HG03378 (cell line): ENCODE data around the gene KIAA1958.

Experiments
- ATAC-seq: cut with Tn5 transposase; IDR thresholded peaks from one replicate; pipeline ENCODE4 v1.9.1; 2021; ENCODE audit warnings: mild to moderate bottlenecking, moderate library complexity; ENCODE audit not compliant: unreplicated experiment

Gene KIAA1958, protein sequence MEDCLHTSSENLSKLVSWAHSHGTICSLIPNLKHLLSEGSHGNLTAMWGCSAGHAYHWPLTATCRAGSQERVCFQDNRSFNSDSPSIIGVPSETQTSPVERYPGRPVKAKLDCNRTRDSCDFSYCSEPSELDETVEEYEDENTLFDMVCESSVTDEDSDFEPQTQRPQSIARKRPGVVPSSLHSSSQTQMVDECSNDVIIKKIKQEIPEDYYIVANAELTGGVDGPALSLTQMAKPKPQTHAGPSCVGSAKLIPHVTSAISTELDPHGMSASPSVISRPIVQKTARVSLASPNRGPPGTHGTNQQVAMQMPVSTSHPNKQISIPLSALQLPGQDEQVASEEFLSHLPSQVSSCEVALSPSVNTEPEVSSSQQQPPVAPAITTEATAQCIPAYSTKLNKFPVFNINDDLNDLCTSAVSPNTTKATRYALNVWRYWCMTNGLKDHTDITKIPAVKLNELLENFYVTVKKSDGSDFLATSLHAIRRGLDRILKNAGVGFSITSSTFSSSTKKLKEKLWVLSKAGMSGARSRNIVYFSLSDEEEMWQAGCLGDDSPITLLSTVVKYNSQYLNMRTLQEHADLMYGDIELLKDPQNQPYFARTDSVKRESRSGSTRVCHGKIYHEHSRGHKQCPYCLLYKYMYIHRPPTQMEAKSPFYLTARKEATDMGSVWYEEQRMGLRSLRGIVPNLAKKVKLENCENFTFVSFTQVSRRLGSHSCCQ

DNA sequence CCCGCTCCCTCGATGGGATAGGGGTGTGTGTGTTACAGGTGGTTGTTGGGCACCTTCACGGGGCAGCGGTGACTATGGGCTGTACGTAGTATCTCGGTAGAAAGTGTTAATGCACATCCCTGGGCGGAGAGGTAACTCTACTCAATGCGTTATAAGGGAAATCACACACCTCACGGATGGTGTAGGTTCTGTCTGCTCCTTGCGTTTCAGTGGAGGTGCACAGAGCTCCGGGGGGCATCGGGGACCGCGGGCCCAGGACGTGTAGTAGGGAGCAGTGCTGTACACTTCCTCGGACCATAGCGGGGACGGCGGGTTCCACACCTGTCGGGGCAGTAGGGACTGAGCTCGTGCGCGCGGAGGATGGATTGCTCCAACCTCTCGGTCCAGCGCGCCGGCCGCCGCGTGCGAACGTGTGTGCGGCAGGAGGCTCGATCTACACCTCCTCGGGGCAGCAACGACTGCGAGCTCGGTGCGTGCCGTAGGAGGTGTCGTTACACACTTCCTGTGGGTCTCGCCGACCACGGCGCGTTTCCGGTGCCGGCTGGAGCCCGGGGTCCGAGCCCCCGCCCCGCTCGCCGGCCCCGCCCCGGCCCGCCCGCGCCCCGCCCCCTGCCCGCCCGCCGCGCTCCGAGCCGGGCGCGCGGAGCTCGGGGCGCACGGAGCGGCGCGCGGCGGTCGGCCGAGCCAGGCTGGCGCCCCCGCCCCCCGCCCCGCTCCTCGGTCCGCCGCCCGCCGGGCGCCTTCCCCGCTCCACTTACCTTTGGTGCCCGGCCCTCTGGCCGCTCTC lies at the start of gene KIAA1958:
TSS of gene KIAA1958 (plus strand) at position 607 of the 787 bp plus-strand sequence. CDS start 87,254 bp downstream, outside the sequence.
- peak; percentile 75 for ATAC-seq

DNA sequence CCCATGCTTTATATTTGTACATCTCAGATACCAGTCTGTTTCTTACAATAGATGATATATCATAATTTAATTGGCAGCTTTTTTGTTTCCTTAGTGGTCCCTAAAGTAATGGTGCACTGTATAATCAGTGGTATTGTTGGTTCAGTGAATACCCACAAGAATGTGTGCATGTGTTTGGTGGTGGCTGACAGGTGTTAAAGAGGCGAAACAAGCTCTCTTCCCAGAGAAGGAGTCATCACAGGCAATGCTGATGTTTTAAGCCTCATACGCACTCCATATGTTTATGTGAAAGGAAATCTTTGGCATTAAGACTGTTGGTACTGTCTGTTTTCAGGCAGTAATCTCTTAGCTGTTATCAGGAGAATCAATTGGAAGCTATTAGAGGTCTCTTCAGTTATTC lies 49.2 kb upstream of the KIAA1958 start:
- no peak for ATAC-seq

DNA sequence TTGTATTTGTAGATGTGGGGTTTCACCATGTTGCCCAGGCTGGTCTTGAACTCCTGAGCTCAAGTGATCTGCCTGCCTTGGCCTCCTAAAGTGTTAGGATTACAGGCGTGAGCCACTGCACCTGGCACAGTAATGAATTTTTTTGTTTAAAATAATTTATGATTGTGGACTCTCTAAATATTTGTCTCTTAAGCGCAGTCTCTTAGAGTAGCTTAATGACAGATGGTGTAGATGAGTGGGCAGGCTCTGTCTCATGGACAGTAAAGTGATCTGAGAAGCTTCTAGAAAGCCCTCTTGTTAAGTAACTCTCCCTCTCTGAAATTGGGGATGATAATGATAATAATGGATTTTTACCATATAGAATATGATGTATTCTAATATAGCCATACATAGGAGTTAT lies 47.5 kb upstream of the KIAA1958 start:
- ATAC-seq = no peak

DNA sequence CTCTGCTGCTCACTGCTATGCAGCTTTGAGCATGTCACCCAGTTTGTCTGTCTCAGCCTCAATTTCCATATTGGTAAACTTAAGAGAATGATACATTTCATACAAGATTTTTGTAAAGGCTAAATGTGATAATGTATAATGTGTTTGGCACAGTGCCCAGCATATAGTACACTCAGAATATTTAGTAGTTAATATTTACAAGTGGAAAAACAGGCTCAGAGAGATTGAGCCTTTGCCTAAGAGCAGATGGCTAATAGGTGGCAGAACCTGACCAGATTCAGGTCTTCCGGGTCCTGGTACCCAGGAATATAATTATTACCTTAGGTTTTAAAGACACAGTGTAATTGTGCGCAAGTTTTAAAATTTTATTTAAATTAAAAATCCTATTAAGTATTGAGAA lies 46.8 kb upstream of the KIAA1958 start:
- ATAC-seq = no peak

DNA sequence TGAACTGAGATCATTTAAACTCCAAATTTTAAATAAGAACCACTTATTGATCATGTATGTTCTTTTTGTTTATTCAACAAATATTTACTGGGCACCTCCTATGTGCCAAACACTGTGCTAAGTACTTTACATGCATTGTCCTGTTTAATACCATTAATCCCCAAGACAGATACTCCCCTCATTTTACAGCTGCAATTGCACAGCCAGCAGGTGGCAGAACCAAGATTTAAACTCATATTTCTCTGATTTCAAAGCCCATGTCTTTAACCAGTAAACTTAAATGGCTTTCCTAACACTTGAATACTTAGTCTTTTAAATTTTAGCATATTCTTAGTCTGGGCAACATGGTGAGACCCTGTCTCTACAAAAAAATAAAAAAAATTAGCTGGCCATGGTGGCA lies 43.4 kb upstream of the KIAA1958 start:
- ATAC-seq = no peak

DNA sequence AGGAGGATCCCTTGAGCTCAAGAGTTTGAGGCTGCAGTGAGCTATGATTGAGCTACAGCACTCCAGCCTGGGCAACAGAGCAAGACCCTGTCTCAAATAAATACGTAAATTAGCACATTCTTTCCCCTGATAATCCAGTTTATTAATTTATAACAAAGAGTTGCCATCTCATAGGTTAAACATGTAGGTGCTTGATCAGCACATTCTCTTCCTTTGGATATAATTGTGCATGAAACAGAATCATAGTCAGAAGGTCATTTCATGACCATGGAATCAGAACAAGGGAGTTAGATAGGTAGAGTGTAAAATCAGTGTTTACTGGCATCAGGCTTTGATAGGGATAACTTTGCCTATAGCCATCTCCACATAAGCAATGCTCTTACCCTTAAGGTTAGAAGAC lies 43.0 kb upstream of the KIAA1958 start:
- no peak for ATAC-seq

DNA sequence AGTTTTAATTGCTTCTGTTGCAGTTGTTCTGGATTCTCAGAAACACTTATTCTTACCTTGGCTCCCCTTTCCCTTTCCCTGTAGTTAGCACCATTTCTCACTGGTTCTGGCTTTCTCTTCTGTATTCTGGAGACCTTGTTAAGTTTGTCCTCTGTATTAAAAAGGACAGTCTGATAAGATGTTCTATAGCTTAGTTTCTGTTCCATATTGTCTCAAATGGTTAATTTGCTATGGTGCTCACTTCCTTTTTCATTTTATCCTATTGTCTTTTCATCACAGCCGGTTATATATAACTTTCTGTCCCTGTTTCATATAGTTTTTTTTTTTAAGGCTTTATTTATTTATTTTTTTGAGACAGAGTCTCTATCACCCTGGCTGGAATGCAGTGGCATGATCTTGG lies 41.4 kb upstream of the KIAA1958 start:
- ATAC-seq = no peak

DNA sequence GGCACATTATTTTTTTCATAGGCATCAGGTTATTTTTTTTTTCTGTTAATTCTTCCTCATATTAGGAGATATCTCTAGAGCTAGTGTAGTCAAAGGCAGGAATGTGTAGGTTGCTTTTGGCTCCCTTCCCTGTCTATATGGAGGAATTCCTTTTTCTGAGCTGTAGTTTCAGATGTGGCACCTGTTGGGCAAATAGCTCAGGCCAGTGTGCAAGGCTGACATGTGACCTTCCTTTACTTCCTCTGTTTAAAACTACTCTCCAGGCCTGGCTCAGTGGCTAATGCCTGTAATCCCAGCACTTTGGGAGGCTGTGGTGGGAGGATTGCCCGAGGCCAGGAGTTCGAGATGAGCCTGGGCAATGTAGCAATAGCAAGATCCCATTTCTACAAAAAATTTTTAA lies 40.5 kb upstream of the KIAA1958 start:
- ATAC-seq = no peak

DNA sequence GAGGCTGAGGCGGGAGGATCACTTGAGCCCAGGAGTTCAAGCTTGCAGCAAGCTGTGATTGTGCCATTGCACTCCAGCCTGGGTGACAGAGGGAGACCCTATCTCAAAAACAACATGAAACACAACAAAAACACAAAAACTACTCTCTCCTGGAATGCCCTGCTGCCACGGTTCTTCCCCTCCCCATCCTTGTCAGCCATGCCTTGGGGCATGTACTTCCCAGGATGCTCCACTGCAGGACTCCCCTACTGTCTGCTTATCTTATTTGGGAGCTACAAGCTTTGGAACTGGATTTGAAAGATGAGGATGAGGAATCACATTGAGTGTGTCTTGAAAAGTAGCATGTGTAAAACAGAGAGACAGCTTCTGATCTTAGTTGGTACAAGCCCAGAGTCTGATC lies 40.1 kb upstream of the KIAA1958 start:
- ATAC-seq = no peak

DNA sequence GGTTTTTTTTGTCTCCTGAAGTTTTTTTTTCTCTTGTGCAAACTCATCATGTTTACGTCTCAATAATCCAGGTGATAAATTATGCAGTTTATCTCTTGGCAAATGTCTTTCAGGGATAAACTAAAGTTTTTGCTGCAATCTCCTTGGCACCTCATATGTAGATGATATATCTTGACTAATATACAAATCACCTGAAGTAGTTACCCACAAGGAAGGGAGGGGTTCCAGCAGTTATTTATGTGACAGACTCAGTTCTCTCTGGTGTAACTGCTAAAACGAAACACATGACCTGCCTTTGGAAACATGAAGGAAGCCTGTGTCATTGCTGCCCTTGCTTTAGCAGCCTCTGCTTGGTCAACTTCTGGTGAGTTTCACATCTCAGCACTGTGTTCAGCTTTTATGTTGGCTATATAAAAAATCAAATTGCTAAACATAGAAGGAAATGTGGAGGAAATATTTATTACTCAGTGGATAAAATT lies 39.3 kb upstream of the KIAA1958 start:
- no peak for ATAC-seq

DNA sequence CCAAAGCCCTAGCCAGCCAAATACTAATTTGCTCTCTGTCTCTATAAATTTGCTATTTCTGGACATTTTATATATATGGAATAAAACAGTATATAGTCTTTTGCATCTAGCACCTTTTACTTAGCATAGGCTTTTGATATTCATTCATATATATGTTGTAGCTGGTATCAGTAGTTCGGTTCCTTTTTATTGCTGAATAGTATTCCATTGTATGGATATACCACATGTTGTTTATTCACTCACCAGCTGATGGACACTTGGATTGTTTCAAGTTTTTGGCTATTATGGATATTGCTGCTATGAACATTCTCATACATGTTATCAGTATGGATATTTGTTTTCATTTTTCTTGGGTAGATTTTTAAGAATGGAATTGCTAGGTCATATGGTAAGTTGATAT lies 23.8 kb upstream of the KIAA1958 start:
- no peak for ATAC-seq

DNA sequence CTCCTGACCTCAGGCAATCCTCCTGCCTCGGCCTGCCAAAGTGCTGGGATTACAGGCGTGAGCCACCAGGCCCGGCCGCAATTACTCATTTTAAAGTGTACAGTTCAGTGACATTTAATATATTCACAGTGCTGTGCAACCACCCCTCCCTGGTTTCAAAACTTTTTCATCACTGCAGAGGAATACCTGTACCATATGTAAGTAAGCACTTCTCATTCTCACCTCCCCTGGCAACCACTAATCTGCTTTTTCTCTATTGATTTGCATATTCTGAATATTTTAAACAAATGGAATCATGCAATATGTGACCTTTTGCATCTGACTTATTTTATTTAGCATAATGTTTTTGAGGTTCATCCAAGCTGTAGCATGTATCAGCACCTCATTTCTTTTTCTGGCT lies 21.3 kb upstream of the KIAA1958 start:
- ATAC-seq = no peak

DNA sequence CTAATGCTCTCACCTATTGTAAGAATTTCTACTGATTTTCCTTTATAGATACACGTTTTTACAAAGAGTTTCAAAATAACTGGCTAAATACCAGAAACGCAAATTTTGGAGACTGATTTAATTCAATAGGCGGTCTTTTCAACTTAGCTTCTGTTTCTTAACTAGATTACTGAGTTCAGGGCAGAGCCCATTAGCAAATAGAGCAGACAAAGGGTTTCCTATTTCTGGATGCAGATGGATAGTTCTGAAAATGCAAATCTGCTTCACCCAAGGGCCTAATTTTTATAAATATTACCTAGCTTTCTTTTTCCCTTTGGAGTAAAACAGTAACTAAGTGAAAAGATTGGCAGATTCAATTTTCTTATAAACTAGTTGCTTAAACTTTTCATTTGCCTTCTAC lies 13.6 kb upstream of the KIAA1958 start:
- ATAC-seq = no peak

DNA sequence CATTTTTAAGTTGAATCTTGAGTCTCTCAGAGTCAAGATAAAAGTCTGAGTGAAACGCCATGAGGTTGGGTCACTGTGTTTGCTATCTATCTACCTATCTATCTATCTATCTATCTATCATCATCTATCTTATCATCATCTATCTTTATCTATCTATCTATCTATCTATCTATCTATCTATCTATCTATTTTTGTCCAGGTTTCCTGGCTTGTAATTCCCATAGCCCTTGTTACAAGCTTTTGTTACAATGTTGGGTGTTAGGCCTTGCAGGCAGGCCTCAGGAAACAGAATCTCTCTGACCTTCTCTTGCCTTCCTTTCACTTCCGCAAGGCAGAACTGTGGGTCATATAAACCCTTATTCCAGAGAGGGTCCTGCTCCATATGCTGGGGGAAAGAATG lies 12.6 kb upstream of the KIAA1958 start:
- no peak for ATAC-seq

DNA sequence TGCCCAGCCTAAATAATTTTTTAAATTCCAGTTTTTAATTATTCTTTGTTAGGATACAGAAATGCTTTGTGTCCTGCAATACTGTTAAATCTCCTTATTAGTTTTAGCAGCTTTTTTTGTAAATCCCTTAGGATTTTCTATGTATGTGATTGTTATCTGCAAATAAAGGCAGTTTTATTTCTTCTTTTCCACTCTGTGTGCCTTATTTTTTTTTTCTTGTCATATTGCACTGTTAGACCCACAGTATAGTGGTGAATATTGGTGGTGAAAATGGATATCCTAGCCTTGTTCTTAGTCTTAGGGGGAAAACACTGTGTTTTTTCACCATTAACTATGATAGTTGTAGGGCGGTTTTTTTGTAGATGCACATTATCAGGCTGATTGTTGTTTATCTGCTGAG lies 11.3 kb upstream of the KIAA1958 start:
- ATAC-seq = no peak

DNA sequence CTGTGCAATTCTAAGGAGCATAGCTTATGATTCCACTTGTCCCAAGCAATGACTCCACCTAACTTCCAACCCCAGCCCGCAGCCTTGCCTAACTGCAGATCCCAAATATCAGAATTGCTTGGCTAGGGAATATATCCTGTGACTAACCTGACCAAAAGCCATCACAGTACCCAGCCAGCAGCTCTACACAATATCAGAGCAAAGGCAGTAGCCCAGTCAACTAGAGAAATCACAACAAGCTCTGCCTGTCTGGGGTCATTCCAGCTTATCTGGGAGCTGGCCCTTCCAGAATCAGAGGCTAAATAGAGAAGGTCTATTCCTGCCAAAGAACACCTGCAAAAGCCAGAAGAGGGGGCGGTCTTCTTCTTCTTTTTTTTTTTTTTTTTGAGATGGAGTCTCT lies 9.3 kb upstream of the KIAA1958 start:
- ATAC-seq = no peak

DNA sequence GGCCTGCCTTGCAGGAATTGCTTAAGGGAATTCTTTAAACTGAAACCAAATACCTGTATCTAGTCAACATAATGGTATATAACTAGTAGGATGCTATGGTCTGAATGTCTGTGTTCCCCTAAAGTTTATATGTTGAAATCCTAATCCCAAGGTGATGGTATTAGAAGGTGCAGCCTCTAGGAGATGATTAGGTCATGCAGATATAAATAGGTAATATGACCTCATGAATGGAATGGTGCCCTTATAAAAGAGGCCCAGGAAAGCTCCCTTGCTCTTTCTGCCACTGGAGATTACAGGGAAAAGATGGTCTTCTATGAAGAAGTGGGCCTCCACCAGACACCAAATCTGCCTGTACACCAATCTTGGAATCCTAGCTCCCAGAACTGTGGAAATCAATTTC lies 7.4 kb upstream of the KIAA1958 start:
- no peak for ATAC-seq

DNA sequence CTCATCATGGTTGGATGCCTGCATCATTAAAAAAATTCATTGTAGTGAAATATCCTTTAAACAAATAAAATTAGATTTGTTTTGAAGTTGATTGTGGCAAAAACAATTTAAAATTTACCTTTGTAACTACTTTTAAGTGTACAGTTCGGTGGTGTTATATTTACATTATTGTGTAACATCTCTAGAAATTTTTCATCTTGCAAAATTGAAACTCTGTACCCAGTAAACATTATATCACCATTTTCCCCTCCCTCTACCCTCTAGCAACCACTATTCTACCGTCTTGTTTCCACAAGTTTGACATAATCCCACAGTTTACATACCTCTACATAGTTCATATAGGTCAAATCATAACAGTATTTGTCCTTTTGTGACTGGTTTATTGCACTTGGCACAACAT lies 2.0 kb upstream of the KIAA1958 start:
- ATAC-seq = no peak

DNA sequence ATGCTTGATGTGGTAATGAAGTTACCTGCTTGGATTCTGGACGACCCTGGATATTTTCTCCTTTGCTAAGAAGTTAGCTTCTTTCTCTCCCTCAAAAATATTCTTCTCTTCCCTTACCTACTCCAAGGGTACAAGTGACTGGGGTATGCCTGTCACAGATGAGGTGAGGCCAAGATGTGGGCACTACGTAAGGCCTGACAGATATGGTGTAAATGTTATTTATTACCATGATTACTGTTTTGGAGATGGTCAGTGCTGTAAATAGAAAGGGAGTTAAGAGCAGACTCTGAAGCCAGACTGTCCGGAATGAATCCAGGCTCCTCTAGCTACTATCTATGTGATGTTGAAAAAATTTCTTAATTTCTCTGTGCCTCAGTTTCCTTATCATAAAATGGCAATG lies 1.1 kb upstream of the KIAA1958 start:
- no peak for ATAC-seq

DNA sequence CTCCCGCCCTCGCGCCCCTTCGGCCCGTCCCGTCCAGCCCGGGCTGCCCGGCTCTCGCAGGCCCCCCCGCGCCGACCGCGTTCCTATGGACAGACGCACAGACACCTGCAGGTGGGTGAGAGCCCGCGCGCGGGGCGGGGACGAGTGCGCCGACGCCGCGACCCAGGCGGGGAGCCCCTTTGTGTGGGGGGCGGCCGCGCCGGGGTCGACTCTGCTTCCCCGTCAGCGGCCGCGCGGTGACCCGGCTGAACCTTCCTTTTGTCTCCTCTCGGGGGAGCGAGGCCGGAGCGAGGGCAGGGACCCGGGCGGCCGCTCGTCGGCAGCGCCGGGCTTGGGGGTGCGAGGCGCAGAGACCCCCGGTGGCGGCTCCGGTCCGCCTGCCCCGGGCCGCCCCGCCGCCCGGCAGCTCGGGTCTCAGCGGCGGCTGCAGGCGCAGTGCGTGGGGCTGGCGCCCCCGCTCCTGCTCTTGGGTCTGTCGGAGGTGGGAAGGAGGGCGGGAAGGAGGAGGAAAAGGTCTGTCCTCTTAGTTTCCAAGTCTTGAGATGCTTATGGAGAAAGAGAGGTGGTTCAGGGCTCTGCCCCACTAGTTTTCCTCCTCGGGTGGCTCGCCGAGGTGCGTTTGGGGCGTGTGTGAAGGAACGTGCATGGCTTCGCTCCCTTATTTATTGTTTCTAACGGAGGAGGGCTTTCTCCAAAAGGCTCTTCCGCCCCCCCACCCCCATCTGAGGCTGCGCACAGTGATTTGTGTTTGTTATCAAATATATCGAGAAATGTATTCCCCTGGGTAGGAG lies 576 bp downstream of the KIAA1958 start:
- peak; percentile 37 for ATAC-seq
